ENCODE data around the gene OR3A3.
"Not testable (repeated sequence)": the region's sequence is repeated elsewhere in the genome, so short reads cannot be mapped to it uniquely, and the experiment has no call there.

The OR3A3 gene

GRCh38 chr17:3411070-3411469, at the start of gene OR3A3:
Gene OR3A3 (plus strand): TSS chr17:3411370.
- no peak for DNase-seq (ENCODE audit: low read depth)

GRCh38 chr17:3371167-3371566, 40.0 kb upstream of the OR3A3 start:
- DNase-seq (ENCODE audit: low read depth): not testable (repeated sequence)

- no peak for DNase-seq (ENCODE audit: low read depth)
Observed at GRCh38 chr17:3378321-3378720, 32.8 kb upstream of the OR3A3 start.

GRCh38 chr17:3381957-3382356, 29.2 kb upstream of the OR3A3 start:
- no peak for DNase-seq (ENCODE audit: low read depth)

- no peak for DNase-seq (ENCODE audit: low read depth)
Observed at GRCh38 chr17:3385869-3386816, 25.0 kb upstream of the OR3A3 start, which contains the start of gene OR3A2. Gene OR3A2 (minus strand): TSS chr17:3386308.

GRCh38 chr17:3389791-3390190, 21.4 kb upstream of the OR3A3 start:
- no peak for DNase-seq (ENCODE audit: low read depth)

- not testable (repeated sequence) for DNase-seq (ENCODE audit: low read depth)
Observed at GRCh38 chr17:3397801-3398200, 13.4 kb upstream of the OR3A3 start.

GRCh38 chr17:3398310-3398709, 12.9 kb upstream of the OR3A3 start, which contains the start of gene OR1E1:
Gene OR1E1 (minus strand): TSS chr17:3398410. CDS start chr17:3398410, 0 bp downstream.
- no peak for DNase-seq (ENCODE audit: low read depth)

- no peak for DNase-seq (ENCODE audit: low read depth)
Observed at GRCh38 chr17:3400055-3400454, 11.1 kb upstream of the OR3A3 start.

- DNase-seq (ENCODE audit: low read depth): no peak
Observed at GRCh38 chr17:3401786-3402185, 9.4 kb upstream of the OR3A3 start.

GRCh38 chr17:3403856-3404255, 7.3 kb upstream of the OR3A3 start:
- DNase-seq (ENCODE audit: low read depth): not testable (repeated sequence)

GRCh38 chr17:3412216-3412615, 1.0 kb downstream of the OR3A3 start:
- DNase-seq (ENCODE audit: low read depth): not testable (repeated sequence)

- no peak for DNase-seq (ENCODE audit: low read depth)
Observed at GRCh38 chr17:3415610-3416009, 4.4 kb downstream of the OR3A3 start.

- no peak for DNase-seq (ENCODE audit: low read depth)
Observed at GRCh38 chr17:3418222-3418621, 7.1 kb downstream of the OR3A3 start.

- not testable (repeated sequence) for DNase-seq (ENCODE audit: low read depth)
Observed at GRCh38 chr17:3433215-3433614, 22.0 kb downstream of the OR3A3 start.

GRCh38 chr17:3433741-3434140, 22.6 kb downstream of the OR3A3 start, which contains the start of gene OR1E2:
Gene OR1E2 (minus strand): TSS chr17:3433841. CDS start chr17:3433841, 0 bp downstream.
- DNase-seq (ENCODE audit: low read depth): no peak

GRCh38 chr17:3438368-3438767, 27.2 kb downstream of the OR3A3 start:
- no peak for DNase-seq (ENCODE audit: low read depth)

GRCh38 chr17:3440451-3440850, 29.3 kb downstream of the OR3A3 start:
- no peak for DNase-seq (ENCODE audit: low read depth)

- no peak for DNase-seq (ENCODE audit: low read depth)
Observed at GRCh38 chr17:3447625-3448024, 36.5 kb downstream of the OR3A3 start.

- DNase-seq (ENCODE audit: low read depth): no peak
Observed at GRCh38 chr17:3448059-3448665, 37.0 kb downstream of the OR3A3 start.

GRCh38 chr17:3466355-3466754, 55.2 kb downstream of the OR3A3 start:
- DNase-seq (ENCODE audit: low read depth): not testable (repeated sequence)

- DNase-seq (ENCODE audit: low read depth): no peak
Observed at GRCh38 chr17:3469529-3469928, 58.4 kb downstream of the OR3A3 start.

GRCh38 chr17:3471599-3471998, 60.4 kb downstream of the OR3A3 start, which contains the start of gene SPATA22:
Gene SPATA22 (minus strand): TSS chr17:3471819. CDS start chr17:3469325, 2,494 bp downstream.
- no peak for DNase-seq (ENCODE audit: low read depth)
